Prostate gland (tissue), 2 donors: Measurements from ENCODE around the gene COA7. TPM values are rescaled to one million over a fixed set of nuclear protein-coding genes. Genes with fewer than 3 reads are reported as not detected.

Source experiments
- DNase-seq: peaks from one replicate; pipeline ENCODE4 v3.0.0-alpha.2; 2019; ENCODE audit warnings: low spot score
- H3K27ac ChIP-seq, 2 donors: fragments of 200-600 bp; sonication (generic); 2 replicates each; pipeline ENCODE4 v1.5.1; 2017 to 2019
- H3K27me3 ChIP-seq: fragments of 200-600 bp; sonication (generic); replicated peaks from 2 replicates; pipeline ENCODE4 v1.5.1; 2019; ENCODE audit not compliant: insufficient read depth
- H3K36me3 ChIP-seq, 2 donors: fragments of 200-600 bp; sonication (generic); 1 replicate in 1 of 2; 2 replicates in 1 of 2; pipeline versions ENCODE4 v1.5.1 to v1.8.1; 2017 to 2019
- H3K4me1 ChIP-seq: fragments of 200-600 bp; sonication (generic); replicated peaks from 2 replicates; pipeline ENCODE4 v1.5.1; 2019
- H3K4me3 ChIP-seq, 2 donors: fragments of 200-600 bp; sonication (generic); 2 replicates each; pipeline ENCODE4 v1.5.1; 2017 to 2019
- H3K9me3 ChIP-seq: fragments of 200-600 bp; sonication (generic); 2 replicates; pipeline ENCODE4 v1.5.1; 2017
- CTCF ChIP-seq, 4 experiments: fragments of 200-600 bp in 2 of 4; fragments of 450-650 bp in 2 of 4; sonication (generic) in 2 of 4; IDR thresholded peaks; 1 replicate in 3 of 4; 2 replicates in 1 of 4; pipeline ENCODE4 v1.5.1; 2016 to 2019; ENCODE audit warnings: antibody characterized with exemption in 4 of 4, mild to moderate bottlenecking in 2 of 4, moderate library complexity in 2 of 4
- POLR2A ChIP-seq: fragments of 450-650 bp; IDR thresholded peaks from one replicate; pipeline ENCODE4 v1.6.1; 2016; ENCODE audit warnings: antibody characterized with exemption, mild to moderate bottlenecking
- POLR2AphosphoS5 ChIP-seq: sonication (generic); formaldehyde crosslinking; IDR thresholded peaks from one replicate; pipeline ENCODE4 v1.6.1; 2017; ENCODE audit warnings: antibody characterized with exemption
- WGBS: methylation state at CpG from one replicate; pipeline ENCODE4 v1.1.5; 2018; 5-methylcytosine and 5-hydroxymethylcytosine counted together
- intact Hi-C: fragments of 100-400 bp; cut with DNase I; formaldehyde crosslinking; loops from one replicate; pipeline ENCODE4 v1.14.2; 2022
- total RNA-seq, 2 donors: library from RNA; depleted of rRNA; stranded (reverse); fragments of >200 nt; gene quantifications; one replicate each; pipeline ENCODE4 v1.1.0, GENCODE V29; 2016

COA7 gene
- total RNA-seq, 2 donors from 2014 or later: 4.4 to 9.1 TPM

- DNase-seq: no peak
- Histone ChIP-seq H3K27me3 (no peaks in the 10 kb centered on the region), H3K27ac (no peak overlapping the region), H3K4me3 (no peak overlapping the region), H3K9me3 (no peaks in the 10 kb centered on the region), H3K4me1 (no peaks in the 10 kb centered on the region), H3K36me3 (no peaks in the 10 kb centered on the region)
- TF ChIP-seq CTCF (IDR thresholded peaks at IDR 0.05): no peak
- WGBS: 100% methylated on average over 1 of the region's 1 CpG
- intact Hi-C loops: loop anchor here (10.0 kb wide), 2 partner anchors 280 to 560 kb away; partner anchors contain the start of genes ORC1 and PRPF38A
Measured at GRCh38 chr1:52684545-52684944, 13.6 kb downstream of the COA7 start.

- DNase-seq: no peak
- intact Hi-C loops: loop anchor here (10.0 kb wide), 2 partner anchors 279 to 559 kb away; partner anchors contain the start of genes ORC1 and PRPF38A
- TF ChIP-seq POLR2A (no peak), POLR2AphosphoS5 (no peak), CTCF (IDR thresholded peaks at IDR 0.05) (no peak)
Measured at GRCh38 chr1:52683367-52683940, 14.7 kb downstream of the COA7 start.

GRCh38 chr1:52681136-52681535, 17.0 kb downstream of the COA7 start:
- H3K4me1 ChIP-seq: no peaks in the 10 kb centered on the region
- no peak overlapping the region for H3K27ac ChIP-seq
- H3K27me3 ChIP-seq: no peaks in the 10 kb centered on the region
- intact Hi-C loops: loop anchor here (10.0 kb wide), 2 partner anchors 276 to 556 kb away; partner anchors contain the start of genes ORC1 and PRPF38A
- H3K36me3 ChIP-seq: no peaks in the 10 kb centered on the region
- 84% methylated on average over 4 of the region's 4 CpGs for WGBS
- no peak for TF ChIP-seq CTCF (IDR thresholded peaks at IDR 0.05)
- H3K9me3 ChIP-seq: no peaks in the 10 kb centered on the region
- DNase-seq: no peak
- H3K4me3 ChIP-seq: no peak overlapping the region

More at GRCh38 chr1:52683367-52683940, 14.7 kb downstream of the COA7 start:
- Histone ChIP-seq H3K9me3 (no peaks in the 10 kb centered on the region), H3K36me3 (no peaks in the 10 kb centered on the region), H3K27me3 (no peaks in the 10 kb centered on the region), H3K4me1 (no peaks in the 10 kb centered on the region), H3K4me3 (no peak overlapping the region), H3K27ac (no peak overlapping the region)
- WGBS: 99% methylated on average over 4 of the region's 4 CpGs

- WGBS: 87% methylated on average over 3 of the region's 3 CpGs
- intact Hi-C loops: loop anchor here (10.0 kb wide), 2 partner anchors 276 to 556 kb away; partner anchors contain the start of genes ORC1 and PRPF38A
- TF ChIP-seq POLR2AphosphoS5: no peak
- TF ChIP-seq CTCF (IDR thresholded peaks at IDR 0.05): no peak
- no peak for TF ChIP-seq POLR2A
- Histone ChIP-seq H3K27ac (no peak overlapping the region), H3K4me1 (no peaks in the 10 kb centered on the region), H3K36me3 (no peaks in the 10 kb centered on the region), H3K4me3 (no peak overlapping the region), H3K27me3 (no peaks in the 10 kb centered on the region), H3K9me3 (no peaks in the 10 kb centered on the region)
- DNase-seq: no peak
Measured at GRCh38 chr1:52680353-52680752, 17.8 kb downstream of the COA7 start.

- TF ChIP-seq CTCF (IDR thresholded peaks at IDR 0.05) (no peak), POLR2A (no peak), POLR2AphosphoS5 (no peak)
- H3K4me3 ChIP-seq: no peak overlapping the region
- no peaks in the 10 kb centered on the region for H3K4me1 ChIP-seq
- no peak for DNase-seq
- intact Hi-C loops: no loop called here
- 86% methylated on average over 5 of the region's 5 CpGs for WGBS
- H3K27ac ChIP-seq: no peak overlapping the region
- H3K9me3 ChIP-seq: no peaks in the 10 kb centered on the region
- no peaks in the 10 kb centered on the region for H3K27me3 ChIP-seq
- H3K36me3 ChIP-seq: no peaks in the 10 kb centered on the region
Measured at GRCh38 chr1:52679498-52679897, 18.6 kb downstream of the COA7 start.
